IMR-90 (cell line): Measurements from ENCODE around the gene DISP2. TPM values are rescaled to one million over a fixed set of nuclear protein-coding genes. Genes with fewer than 3 reads are reported as not detected.

Source experiments
- ATAC-seq: fragments of 200-7000 bp; cut with Tn5 transposase; 2 replicates; pipeline ENCODE4 v1.9.1; 2020; ENCODE audit warnings: low read depth, mild to moderate bottlenecking, moderate library complexity
- BruUV-seq: library from RNA; stranded (reverse); fragments of 400-500 nt; replicated peaks from 2 replicates; lab custom pipeline; 2021; lab: Mats Ljungman, UMichigan
- CTCF ChIA-PET: fragments of 300-600 bp; formaldehyde crosslinking; extraction: SDS; loops from one replicate; lab custom pipeline; 2021; ENCODE audit warnings: antibody characterized with exemption; lab: Yijun Ruan, JAX
- POLR2A ChIA-PET: fragments of 300-600 bp; sonication (Branson Sonifier 250); formaldehyde crosslinking; loops from one replicate; lab custom pipeline; 2022; ENCODE audit warnings: antibody characterized with exemption; ENCODE audit not compliant: unreplicated experiment; lab: Charles Lee
- DNase-seq: peaks from one replicate; pipeline ENCODE4 v3.0.0; 2013
- H2AFZ ChIP-seq: replicated peaks from 2 replicates; pipeline ENCODE3; 2013; ENCODE audit warnings: low read length, mild to moderate bottlenecking; ENCODE audit not compliant: poor library complexity
- H2AK5ac ChIP-seq: 2 replicates; pipeline ENCODE4 v1.6.1; 2013; ENCODE audit warnings: low read depth, low read length, inconsistent platforms
- H2AK9ac ChIP-seq: replicated peaks from 2 replicates; pipeline ENCODE3; 2013; ENCODE audit warnings: mild to moderate bottlenecking, low read depth, low read length, moderate library complexity; ENCODE audit not compliant: poor library complexity
- H2BK120ac ChIP-seq: 2 replicates; pipeline ENCODE4 v1.6.1; 2013; ENCODE audit warnings: low read depth, low read length, inconsistent platforms
- H2BK15ac ChIP-seq: 3 replicates; pipeline ENCODE4 v1.6.1; 2013; ENCODE audit warnings: low read depth, low read length, inconsistent platforms
- H2BK20ac ChIP-seq: 2 replicates; pipeline ENCODE4 v1.6.1; 2013; ENCODE audit warnings: low read depth, mild to moderate bottlenecking, inconsistent platforms, low read length, moderate library complexity
- H2BK5ac ChIP-seq: 2 replicates; pipeline ENCODE4 v1.6.1; 2013; ENCODE audit warnings: mild to moderate bottlenecking, low read depth, low read length, inconsistent platforms; ENCODE audit not compliant: poor library complexity, severe bottlenecking
- H3K14ac ChIP-seq: replicated peaks from 2 replicates; pipeline ENCODE4 v1.6.1; 2013; ENCODE audit warnings: low read depth, low read length, inconsistent platforms
- H3K18ac ChIP-seq: 2 replicates; pipeline ENCODE4 v1.6.1; 2013; ENCODE audit warnings: low read depth, low read length, control low read depth
- H3K23ac ChIP-seq: 2 replicates; pipeline ENCODE4 v1.6.1; 2013; ENCODE audit warnings: low read depth, low read length, inconsistent platforms
- H3K27ac ChIP-seq: 2 replicates; pipeline ENCODE4 v1.5.1; 2013; ENCODE audit warnings: mild to moderate bottlenecking, control low read depth, low read length; ENCODE audit not compliant: insufficient read depth
- H3K27me3 ChIP-seq: 2 replicates; pipeline ENCODE4 v1.6.1; 2013; ENCODE audit warnings: low read length; ENCODE audit not compliant: control insufficient read depth, insufficient read depth
- H3K36me3 ChIP-seq: 2 replicates; pipeline ENCODE4 v1.6.1; 2013; ENCODE audit warnings: low read length, mixed read lengths; ENCODE audit not compliant: control insufficient read depth, insufficient read depth
- H3K4ac ChIP-seq: 2 replicates; pipeline ENCODE4 v1.6.1; 2013; ENCODE audit warnings: low read depth, low read length, inconsistent platforms
- H3K4me1 ChIP-seq: 2 replicates; pipeline ENCODE4 v1.6.1; 2013; ENCODE audit warnings: low read length, mixed read lengths; ENCODE audit not compliant: control insufficient read depth, insufficient read depth
- H3K4me2 ChIP-seq: 2 replicates; pipeline ENCODE4 v1.6.1; 2013; ENCODE audit warnings: low read depth, mild to moderate bottlenecking, control low read depth, low read length, moderate library complexity
- H3K4me3 ChIP-seq: 2 replicates; pipeline ENCODE4 v1.5.1; 2013; ENCODE audit warnings: low read depth, mild to moderate bottlenecking, control low read depth, low read length, moderate library complexity; ENCODE audit not compliant: insufficient read depth
- H3K56ac ChIP-seq: 2 replicates; pipeline ENCODE4 v1.6.1; 2013; ENCODE audit warnings: low read length, inconsistent platforms; ENCODE audit not compliant: insufficient read depth; ENCODE audit errors: extremely low read depth
- H3K79me1 ChIP-seq, 2 experiments: 2 replicates each; pipeline ENCODE4 v1.6.1; 2013; ENCODE audit warnings: low read length in 2 of 2, inconsistent platforms in 1 of 2, low read depth in 1 of 2
- H3K9ac ChIP-seq: 2 replicates; pipeline ENCODE4 v1.6.1; 2013; ENCODE audit warnings: low read depth, low read length, control low read depth
- H3K9me1 ChIP-seq: 2 replicates; pipeline ENCODE4 v1.6.1; 2013; ENCODE audit warnings: low read length, inconsistent platforms; ENCODE audit not compliant: insufficient read depth
- H3K9me3 ChIP-seq: 2 replicates; pipeline ENCODE4 v1.6.1; 2013; ENCODE audit warnings: low read length; ENCODE audit not compliant: control insufficient read depth, insufficient read depth
- H4K20me1 ChIP-seq: 2 replicates; pipeline ENCODE4 v1.6.1; 2013; ENCODE audit warnings: low read length, inconsistent platforms; ENCODE audit not compliant: insufficient read depth
- H4K5ac ChIP-seq: 2 replicates; pipeline ENCODE4 v1.6.1; 2013; ENCODE audit warnings: mild to moderate bottlenecking, low read depth, low read length, control low read depth
- H4K8ac ChIP-seq, 2 experiments: 2 replicates each; pipeline ENCODE4 v1.6.1; 2013; ENCODE audit warnings: low read depth in 2 of 2, low read length in 2 of 2, control low read depth in 1 of 2, inconsistent platforms in 1 of 2
- H4K91ac ChIP-seq: 2 replicates; pipeline ENCODE4 v1.6.1; 2013; ENCODE audit warnings: low read depth, low read length, inconsistent platforms; ENCODE audit not compliant: insufficient read depth
- FOS ChIP-seq: fragments of 150-350 bp; IDR thresholded peaks from 2 replicates; pipeline ENCODE4 v1.6.1; 2016; ENCODE audit warnings: low read depth, low read length
- MAFK ChIP-seq: IDR thresholded peaks from 2 replicates; pipeline ENCODE4 v1.6.1; 2012; ENCODE audit warnings: low read depth, low read length, improper control_type of control experiment
- MXI1 ChIP-seq: IDR thresholded peaks from 2 replicates; pipeline ENCODE4 v1.6.1; 2012; ENCODE audit warnings: low read depth, mild to moderate bottlenecking, low read length, moderate library complexity, borderline replicate concordance
- POLR2A ChIP-seq: IDR thresholded peaks from 2 replicates; pipeline ENCODE4 v1.6.1; 2012; ENCODE audit warnings: mild to moderate bottlenecking, low read depth, low read length
- RCOR1 ChIP-seq: IDR thresholded peaks from 2 replicates; pipeline ENCODE4 v1.6.1; 2012; ENCODE audit warnings: mild to moderate bottlenecking, low read length, improper control_type of control experiment; ENCODE audit not compliant: insufficient replicate concordance
- RFX5 ChIP-seq: IDR thresholded peaks from 2 replicates; pipeline ENCODE4 v1.8.0; 2012; ENCODE audit warnings: low read depth, mild to moderate bottlenecking, low read length, moderate library complexity
- WGBS, 2 experiments: methylation state at CpG; one replicate each; pipeline versions ENCODE4 v1.1.5 to v1.1.7; 2013; ENCODE audit warnings: missing lambda C conversion rate in 2 of 2; ENCODE audit not compliant: insufficient read length in 1 of 2; ENCODE audit errors: extremely low coverage in 2 of 2; 5-methylcytosine and 5-hydroxymethylcytosine counted together
- dilution Hi-C: fragments of 300-500 bp; cut with HindIII; formaldehyde crosslinking; loops from one replicate; pipeline ENCODE4 v1.14.3; 2018; ENCODE audit warnings: low sequenced_read_pairs; ENCODE audit not compliant: unreplicated experiment
- in situ Hi-C: fragments of 300-500 bp; cut with MboI; formaldehyde crosslinking; loops from 3 replicates; pipeline ENCODE4 v1.14.3; 2019; ENCODE audit warnings: low sequenced_read_pairs, inconsistent platforms, mixed read lengths
- intact Hi-C: fragments of 100-400 bp; cut with micrococcal nuclease; formaldehyde crosslinking; loops from 2 replicates; pipeline ENCODE4 v1.10.0; 2022
- polyA plus RNA-seq, 3 experiments: library from polyadenylated mRNA; depleted of rRNA; stranded (reverse); fragments of >200 nt; gene quantifications; 2 replicates each; pipeline ENCODE4 v1.2.3, GENCODE V29; 2012; ENCODE audit warnings: low replicate concordance in 1 of 3
- total RNA-seq: library from RNA; depleted of rRNA; stranded (reverse); fragments of >200 nt; gene quantifications from 2 replicates; pipeline ENCODE4 v1.2.3, GENCODE V29; 2012

The DISP2 gene
- total and polyA plus RNA-seq, 2 of the 4 experiments (the other 2 are of a cell fraction): 0.34 to 0.36 TPM

DNA sequence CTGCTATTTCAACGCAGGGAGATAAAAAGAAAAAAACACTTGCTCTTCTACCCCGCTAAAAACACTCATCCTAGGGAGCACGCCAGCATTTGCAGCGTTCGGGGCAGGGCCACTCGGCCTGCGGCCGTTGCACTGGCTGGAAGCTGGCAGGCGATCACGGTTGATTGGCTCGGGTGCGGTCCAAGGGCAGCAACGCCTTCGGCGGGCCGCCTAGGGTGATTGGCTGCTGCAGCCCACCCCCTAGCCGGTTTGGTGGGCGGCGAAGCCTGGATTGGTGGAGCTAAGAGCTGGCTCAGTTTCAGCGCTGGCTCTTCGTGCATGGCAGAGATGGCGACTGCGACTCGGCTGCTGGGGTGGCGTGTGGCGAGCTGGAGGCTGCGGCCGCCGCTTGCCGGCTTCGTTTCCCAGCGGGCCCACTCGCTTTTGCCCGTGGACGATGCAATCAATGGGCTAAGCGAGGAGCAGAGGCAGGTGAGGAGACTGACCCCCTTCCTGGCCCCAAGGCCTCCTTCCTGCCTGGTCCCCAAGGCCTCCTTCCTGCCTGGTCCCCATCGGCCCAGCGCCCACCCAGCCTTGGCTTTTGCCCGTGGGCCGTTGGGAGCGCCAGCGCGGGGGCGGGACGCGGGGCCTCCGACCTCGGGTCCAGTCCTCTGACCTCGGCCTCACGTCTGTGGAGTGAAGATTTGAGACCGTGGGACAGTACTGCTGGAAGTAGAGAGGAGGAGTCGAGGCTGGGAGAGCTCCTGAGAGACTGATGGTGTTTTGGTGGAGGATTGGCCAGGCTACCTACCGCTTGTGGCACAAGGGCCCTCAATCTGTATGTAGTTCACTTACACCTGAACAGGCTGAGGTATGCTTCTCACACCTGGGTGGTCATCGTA, 47.7 kb downstream of the DISP2 start, which contains the start of gene IVD:
TSS of gene IVD (plus strand) at position 295 of the 881 bp plus-strand sequence. CDS start at position 328, 33 bp downstream.
- in situ Hi-C loops (no loop called here), intact Hi-C loops (loop anchor here (2.0 to 5.0 kb wide), 2 partner anchors 23 to 83 kb away; partner anchors contain the start of genes INAFM2 and KNSTRN), dilution Hi-C loops (no loop called here)
- DNase-seq (peak; percentile 96), ATAC-seq (peak; percentile 100)
- no TSS peak for BruUV-seq
- TF ChIP-seq RCOR1: no peak
- peak; percentile 77; the same call in 1 of the 2 replicates for TF ChIP-seq MXI1
- no peak for TF ChIP-seq MAFK
- TF ChIP-seq FOS: peak; percentile 67
- peak; percentile 59; the same call in 1 of the 2 replicates for TF ChIP-seq POLR2A
- no peak for TF ChIP-seq RFX5
- peak within 1 kb of the TSS; percentile 85 for H3K9ac ChIP-seq
- no peaks in the 10 kb centered on the region for H3K27me3 ChIP-seq
- peak within 1 kb of the TSS; percentile 88 for H2AK5ac ChIP-seq
- WGBS, 2 experiments: 0% methylated on average over 30 of the region's 54 CpGs; no CpG with 5 or more reads in 1 of the 2 experiments
- peaks cover 3% of the 10 kb centered on the region for H3K4me1 ChIP-seq
- peak within 1 kb of the TSS; percentile 85 for H4K91ac ChIP-seq
- peak within 1 kb of the TSS; percentile 71 for H2BK5ac ChIP-seq
- H3K9me1 ChIP-seq: no peaks in the 10 kb centered on the region
- peak within 1 kb of the TSS; percentile 71 for H3K4me3 ChIP-seq
- H4K5ac ChIP-seq: peak within 1 kb of the TSS; percentile 71
- peak within 1 kb of the TSS; percentile 77 for H3K56ac ChIP-seq
- H3K4ac ChIP-seq: peak within 1 kb of the TSS; percentile 91
- peak within 1 kb of the TSS; percentile 97 for H2AK9ac ChIP-seq
- H3K36me3 ChIP-seq: peaks cover 6% of the 10 kb centered on the region
- peaks cover 12 to 34% of the 10 kb centered on the region in 2 experiments for H3K79me1 ChIP-seq
- peak within 1 kb of the TSS; percentile 98 for H3K4me2 ChIP-seq
- ChIA-PET POLR2A (interaction anchor here (0.6 to 1.4 kb wide), 5 partner anchors 8 to 150 kb away, joined by 3 to 4 read pairs (median 3); no protein-coding TSS in a partner anchor), CTCF (interaction anchor here (0.6 to 1.8 kb wide), 5 partner anchors 12 to 127 kb away, joined by 3 to 6 read pairs (median 4); no protein-coding TSS in a partner anchor)
- H2AFZ ChIP-seq: peak within 1 kb of the TSS; percentile 100
- H2BK15ac ChIP-seq: peak within 1 kb of the TSS; percentile 40; the same call in 1 of the 3 replicates
- no peaks in the 10 kb centered on the region for H4K20me1 ChIP-seq
- H3K14ac ChIP-seq: peak within 1 kb of the TSS; percentile 97
- H3K27ac ChIP-seq: peak within 1 kb of the TSS; percentile 71
- H2BK20ac ChIP-seq: no peak within 1 kb of the TSS
- peak within 1 kb of the TSS; percentile 95 for H3K23ac ChIP-seq
- H3K9me3 ChIP-seq: no peaks in the 10 kb centered on the region
- H2BK120ac ChIP-seq: peak within 1 kb of the TSS; percentile 69; the same call in 1 of the 2 replicates
- peak within 1 kb of the TSS; percentile 1; the same call in 1 of the 2 replicates for H3K18ac ChIP-seq
- peak within 1 kb of the TSS; percentile 64 to 94 for H4K8ac ChIP-seq
